HuH-7.5 (cell line): Measurements from ENCODE around the gene LSM2.

Experiments used
- DNase-seq: peaks from one replicate; pipeline ENCODE4 v3.0.0; 2011; ENCODE audit warnings: low spot score

The LSM2 gene

GRCh38 chr6:31750411-31751022 lies 56.2 kb downstream of the LSM2 start:
- DNase-seq, result no peak

DNA sequence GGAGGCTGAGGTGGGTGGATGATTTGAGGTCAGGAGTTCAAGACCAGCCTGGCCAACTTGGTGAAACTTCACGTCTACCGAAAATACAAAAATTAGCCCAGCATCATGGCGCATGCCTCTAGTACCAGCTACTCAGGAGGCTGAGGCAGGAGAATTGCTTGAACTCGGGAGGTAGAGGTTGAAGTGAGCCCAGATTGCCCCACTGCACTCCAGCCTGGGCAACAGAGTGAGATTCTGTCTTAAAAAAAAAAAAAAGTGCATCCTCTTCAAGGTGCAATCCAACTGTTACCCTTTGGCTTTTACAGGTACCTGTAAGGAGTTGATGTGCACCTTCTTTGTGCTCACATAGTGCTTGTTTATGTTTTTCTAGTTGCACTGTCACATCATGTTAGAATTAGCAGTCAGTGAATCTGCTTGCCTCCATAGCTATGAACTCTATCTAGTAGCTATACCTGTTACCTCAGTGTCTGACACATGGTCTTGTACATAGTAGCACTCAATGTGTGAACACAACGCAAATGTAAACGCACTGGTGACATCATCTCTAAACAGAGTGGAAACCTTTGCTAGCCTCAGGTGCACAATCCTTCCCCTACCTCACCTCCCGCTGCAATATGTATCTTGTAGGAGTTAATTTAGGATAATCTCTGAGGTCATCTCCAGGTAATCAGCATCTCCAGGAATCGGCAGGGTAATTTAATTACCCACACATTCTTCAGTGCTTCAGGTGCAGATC lies 57.3 kb downstream of the LSM2 start:
- DNase-seq, result no peak
